Measurements from ENCODE around the gene SLC13A4.
"Not testable (repeated sequence)": the region's sequence is repeated elsewhere in the genome, so short reads cannot be mapped to it uniquely, and the experiment has no call there.

Gene SLC13A4

DNA sequence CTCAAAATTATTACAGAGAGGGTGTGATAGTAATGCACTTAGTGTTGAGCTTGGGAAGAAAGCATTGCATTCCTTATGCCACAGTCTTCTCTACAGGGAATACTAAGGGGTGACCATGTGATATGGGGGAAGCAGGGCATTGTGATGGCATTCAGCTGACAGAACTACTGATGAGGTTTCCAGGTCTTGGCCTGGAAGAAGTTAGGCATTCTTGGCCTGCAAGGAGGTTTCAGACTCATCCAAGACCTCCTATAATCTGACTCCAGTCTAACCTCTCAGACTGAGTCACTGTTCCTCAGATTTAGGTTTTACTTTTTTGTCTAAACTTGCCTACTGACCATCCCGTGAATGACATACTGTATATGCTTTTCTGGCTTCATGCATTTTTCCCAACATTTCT lies 57.8 kb downstream of the SLC13A4 start:
- H3K4me1 ChIP-seq (ENCODE audit: insufficient read depth, low read length), result peaks cover 8% of the 10 kb centered on the region; the same call in 1 of the 2 replicates
- H3K27ac ChIP-seq (ENCODE audit: low read length), result no peak overlapping the region
- no peak overlapping the region for H2AFZ ChIP-seq (ENCODE audit: low read depth, low read length)
- H3K36me3 ChIP-seq (ENCODE audit: insufficient read depth, low read length), result peaks cover 22% of the 10 kb centered on the region
- no peak for ATAC-seq (ENCODE audit: insufficient read depth, low read depth)
- TF ChIP-seq, protein P1, sequence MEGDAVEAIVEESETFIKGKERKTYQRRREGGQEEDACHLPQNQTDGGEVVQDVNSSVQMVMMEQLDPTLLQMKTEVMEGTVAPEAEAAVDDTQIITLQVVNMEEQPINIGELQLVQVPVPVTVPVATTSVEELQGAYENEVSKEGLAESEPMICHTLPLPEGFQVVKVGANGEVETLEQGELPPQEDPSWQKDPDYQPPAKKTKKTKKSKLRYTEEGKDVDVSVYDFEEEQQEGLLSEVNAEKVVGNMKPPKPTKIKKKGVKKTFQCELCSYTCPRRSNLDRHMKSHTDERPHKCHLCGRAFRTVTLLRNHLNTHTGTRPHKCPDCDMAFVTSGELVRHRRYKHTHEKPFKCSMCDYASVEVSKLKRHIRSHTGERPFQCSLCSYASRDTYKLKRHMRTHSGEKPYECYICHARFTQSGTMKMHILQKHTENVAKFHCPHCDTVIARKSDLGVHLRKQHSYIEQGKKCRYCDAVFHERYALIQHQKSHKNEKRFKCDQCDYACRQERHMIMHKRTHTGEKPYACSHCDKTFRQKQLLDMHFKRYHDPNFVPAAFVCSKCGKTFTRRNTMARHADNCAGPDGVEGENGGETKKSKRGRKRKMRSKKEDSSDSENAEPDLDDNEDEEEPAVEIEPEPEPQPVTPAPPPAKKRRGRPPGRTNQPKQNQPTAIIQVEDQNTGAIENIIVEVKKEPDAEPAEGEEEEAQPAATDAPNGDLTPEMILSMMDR (IDR thresholded peaks at IDR 0.05; ENCODE audit: borderline replicate concordance, extremely low read depth, low read length, poor library complexity, severe bottlenecking), result no peak
- no peak for TF ChIP-seq EZH2 (IDR thresholded peaks at IDR 0.05; ENCODE audit: borderline replicate concordance, low read depth, low read length, severe bottlenecking)
- H3K4me3 ChIP-seq (ENCODE audit: low read depth in 1 of 2, low read length in 2 of 2), result no peak overlapping the region
- DNase-seq, result no peak
- H3K4me2 ChIP-seq (ENCODE audit: insufficient read depth, low read length), result no peak overlapping the region
- peaks cover 84% of the 10 kb centered on the region for H3K79me2 ChIP-seq (ENCODE audit: insufficient read depth, low read length)
- H3K9ac ChIP-seq (ENCODE audit: low read depth, low read length), result no peak overlapping the region
- no peaks in the 10 kb centered on the region for H3K9me3 ChIP-seq (ENCODE audit: insufficient read depth, low read length, severe bottlenecking)
- H4K20me1 ChIP-seq (ENCODE audit: insufficient read depth, low read length), result peaks cover 16% of the 10 kb centered on the region; the same call in 1 of the 2 replicates
- no peaks in the 10 kb centered on the region for H3K27me3 ChIP-seq (ENCODE audit: insufficient read depth, low read length, poor library complexity)

- Histone ChIP-seq H3K79me2 (ENCODE audit: insufficient read depth, low read length) (peaks cover 88% of the 10 kb centered on the region), H4K20me1 (ENCODE audit: insufficient read depth, low read length) (peaks cover 16% of the 10 kb centered on the region; the same call in 1 of the 2 replicates), H3K4me3 (ENCODE audit: low read depth in 1 of 2, low read length in 2 of 2) (no peak overlapping the region), H3K4me2 (ENCODE audit: insufficient read depth, low read length) (no peak overlapping the region), H3K27me3 (ENCODE audit: insufficient read depth, low read length, poor library complexity) (no peaks in the 10 kb centered on the region), H3K36me3 (ENCODE audit: insufficient read depth, low read length) (peaks cover 19% of the 10 kb centered on the region), H2AFZ (ENCODE audit: low read depth, low read length) (no peak overlapping the region), H3K27ac (ENCODE audit: low read length) (no peak overlapping the region), H3K4me1 (ENCODE audit: insufficient read depth, low read length) (peaks cover 12% of the 10 kb centered on the region; the same call in 1 of the 2 replicates), H3K9ac (ENCODE audit: low read depth, low read length) (no peak overlapping the region), H3K9me3 (ENCODE audit: insufficient read depth, low read length, severe bottlenecking) (no peaks in the 10 kb centered on the region)
- TF ChIP-seq, protein P1 (IDR thresholded peaks at IDR 0.05; ENCODE audit: borderline replicate concordance, extremely low read depth, low read length, poor library complexity, severe bottlenecking), result no peak
- no peak for TF ChIP-seq EZH2 (IDR thresholded peaks at IDR 0.05; ENCODE audit: borderline replicate concordance, low read depth, low read length, severe bottlenecking)
- ATAC-seq (ENCODE audit: insufficient read depth, low read depth) (no peak), DNase-seq (no peak)
Measured at GRCh38 chr7:135669774-135670173, 58.2 kb downstream of the SLC13A4 start.

DNA sequence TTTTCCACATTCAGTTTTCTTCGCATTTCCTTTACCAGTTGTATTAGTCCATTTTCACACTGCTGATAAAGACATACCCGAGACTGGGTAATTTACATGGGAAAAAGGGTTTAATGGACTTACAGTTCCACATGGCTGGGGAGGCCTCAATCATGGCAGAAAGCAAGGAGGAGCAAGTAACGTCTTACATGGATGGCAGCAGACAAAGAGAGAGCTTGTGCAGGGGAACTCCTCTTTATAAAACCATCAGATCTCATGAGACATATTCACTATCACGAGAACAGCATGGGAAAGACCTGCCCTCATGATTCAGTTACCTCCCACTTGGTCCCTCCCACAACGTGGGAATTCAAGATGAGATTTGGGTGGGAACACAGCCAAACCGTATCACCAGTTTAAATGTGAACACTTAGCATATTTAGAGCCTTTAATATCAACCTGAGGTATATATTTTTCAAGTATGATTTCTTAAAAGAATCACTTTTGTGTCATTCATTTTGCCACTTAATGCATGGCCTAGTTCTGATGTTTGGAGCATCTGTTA lies 59.1 kb downstream of the SLC13A4 start:
- Histone ChIP-seq H4K20me1 (ENCODE audit: insufficient read depth, low read length) (peaks cover 16% of the 10 kb centered on the region; the same call in 1 of the 2 replicates), H3K4me1 (ENCODE audit: insufficient read depth, low read length) (peaks cover 20% of the 10 kb centered on the region), H3K79me2 (ENCODE audit: insufficient read depth, low read length) (peaks cover 93% of the 10 kb centered on the region), H3K36me3 (ENCODE audit: insufficient read depth, low read length) (peaks cover 13% of the 10 kb centered on the region)
- H3K9me3 ChIP-seq (ENCODE audit: insufficient read depth, low read length, severe bottlenecking); H3K9ac ChIP-seq (ENCODE audit: low read depth, low read length); H3K4me2 ChIP-seq (ENCODE audit: insufficient read depth, low read length); H2AFZ ChIP-seq (ENCODE audit: low read depth, low read length); DNase-seq; H3K27me3 ChIP-seq (ENCODE audit: insufficient read depth, low read length, poor library complexity); H3K27ac ChIP-seq (ENCODE audit: low read length); ATAC-seq (ENCODE audit: insufficient read depth, low read depth); H3K4me3 ChIP-seq (ENCODE audit: low read depth in 1 of 2, low read length in 2 of 2): not testable (repeated sequence)

DNA sequence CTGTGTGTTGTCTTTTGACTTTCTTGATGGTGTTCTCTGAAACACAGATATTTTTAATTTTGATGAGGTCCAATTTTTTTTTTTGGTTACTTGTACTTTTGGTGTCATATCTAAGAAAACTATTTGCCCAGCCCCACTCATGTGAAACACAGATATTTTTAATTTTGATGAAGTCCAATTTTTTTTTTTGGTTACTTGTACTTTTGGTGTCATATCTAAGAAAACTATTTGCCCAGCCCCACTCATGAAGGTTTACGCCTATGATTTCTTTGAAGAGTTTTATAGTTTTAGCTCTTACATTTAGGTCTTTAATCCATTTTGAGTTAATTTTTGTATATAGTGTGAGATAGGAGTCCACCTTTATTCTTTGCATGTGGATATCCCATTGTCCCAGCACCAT lies 60.4 kb downstream of the SLC13A4 start:
- not testable (repeated sequence) for DNase-seq; H3K27ac ChIP-seq (ENCODE audit: low read length); ATAC-seq (ENCODE audit: insufficient read depth, low read depth); H3K4me2 ChIP-seq (ENCODE audit: insufficient read depth, low read length); H2AFZ ChIP-seq (ENCODE audit: low read depth, low read length); H3K9me3 ChIP-seq (ENCODE audit: insufficient read depth, low read length, severe bottlenecking); H3K36me3 ChIP-seq (ENCODE audit: insufficient read depth, low read length); H3K9ac ChIP-seq (ENCODE audit: low read depth, low read length); H3K4me3 ChIP-seq (ENCODE audit: low read depth in 1 of 2, low read length in 2 of 2); H3K27me3 ChIP-seq (ENCODE audit: insufficient read depth, low read length, poor library complexity)
- H3K79me2 ChIP-seq (ENCODE audit: insufficient read depth, low read length), result peaks cover 95% of the 10 kb centered on the region
- H3K4me1 ChIP-seq (ENCODE audit: insufficient read depth, low read length), result peaks cover 28% of the 10 kb centered on the region
- H4K20me1 ChIP-seq (ENCODE audit: insufficient read depth, low read length), result peaks cover 10% of the 10 kb centered on the region; the same call in 1 of the 2 replicates

Measured in DND-41 (cell line).